VCaP (cell line): ENCODE data around the gene GNAQ.

ENCODE experiments used
- H3K27ac ChIP-seq: fragments of 450-650 bp; 2 replicates; pipeline ENCODE4 v1.5.1; 2017
- TF ChIP-seq, protein P1 (sequence below): fragments of 450-650 bp; conservative IDR thresholded peaks from 2 replicates; pipeline ENCODE4 v1.5.1; 2017; ENCODE audit warnings: mild to moderate bottlenecking, moderate library complexity

GNAQ gene

DNA sequence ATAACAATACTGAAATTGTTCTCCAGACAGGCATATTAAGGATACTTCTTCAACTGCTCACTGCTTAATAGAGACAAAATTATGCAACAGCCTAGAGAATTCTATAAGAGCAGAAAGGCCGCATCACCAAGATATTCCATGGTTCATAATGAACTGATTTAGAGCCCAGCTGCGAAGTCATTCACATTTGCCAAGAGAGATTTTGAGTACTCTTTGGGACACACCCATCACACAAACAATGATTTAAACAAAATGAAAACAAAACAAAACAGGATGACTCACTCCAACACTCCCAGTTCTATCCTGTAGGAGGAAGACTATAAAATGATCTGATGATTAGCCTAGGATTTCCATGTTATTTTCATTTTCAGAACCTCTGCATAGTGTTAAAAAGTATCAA is 237.8 kb downstream of the GNAQ start:
- TF ChIP-seq, protein P1, sequence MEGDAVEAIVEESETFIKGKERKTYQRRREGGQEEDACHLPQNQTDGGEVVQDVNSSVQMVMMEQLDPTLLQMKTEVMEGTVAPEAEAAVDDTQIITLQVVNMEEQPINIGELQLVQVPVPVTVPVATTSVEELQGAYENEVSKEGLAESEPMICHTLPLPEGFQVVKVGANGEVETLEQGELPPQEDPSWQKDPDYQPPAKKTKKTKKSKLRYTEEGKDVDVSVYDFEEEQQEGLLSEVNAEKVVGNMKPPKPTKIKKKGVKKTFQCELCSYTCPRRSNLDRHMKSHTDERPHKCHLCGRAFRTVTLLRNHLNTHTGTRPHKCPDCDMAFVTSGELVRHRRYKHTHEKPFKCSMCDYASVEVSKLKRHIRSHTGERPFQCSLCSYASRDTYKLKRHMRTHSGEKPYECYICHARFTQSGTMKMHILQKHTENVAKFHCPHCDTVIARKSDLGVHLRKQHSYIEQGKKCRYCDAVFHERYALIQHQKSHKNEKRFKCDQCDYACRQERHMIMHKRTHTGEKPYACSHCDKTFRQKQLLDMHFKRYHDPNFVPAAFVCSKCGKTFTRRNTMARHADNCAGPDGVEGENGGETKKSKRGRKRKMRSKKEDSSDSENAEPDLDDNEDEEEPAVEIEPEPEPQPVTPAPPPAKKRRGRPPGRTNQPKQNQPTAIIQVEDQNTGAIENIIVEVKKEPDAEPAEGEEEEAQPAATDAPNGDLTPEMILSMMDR, result no peak
- H3K27ac ChIP-seq, result no peak overlapping the region

DNA sequence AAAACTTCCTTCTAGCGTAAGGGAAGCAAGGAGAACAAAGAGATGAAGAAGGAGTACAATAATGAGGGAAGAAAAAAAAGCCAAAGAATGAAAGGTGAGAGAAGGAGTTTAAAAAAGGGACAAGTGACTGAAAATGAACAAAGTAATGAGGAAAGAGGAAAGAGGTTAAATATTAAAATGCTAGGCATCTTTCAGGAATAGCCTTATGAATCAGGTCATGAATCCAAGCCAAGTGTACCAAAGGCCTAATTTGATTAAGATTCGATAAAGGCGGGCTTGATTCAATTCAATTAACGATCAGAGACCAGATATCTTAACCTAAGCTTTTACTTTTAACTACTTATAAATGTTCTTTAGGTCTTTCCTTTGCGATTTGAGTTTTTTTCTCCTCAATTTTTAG is 241.7 kb downstream of the GNAQ start:
- H3K27ac ChIP-seq, result no peak overlapping the region
- TF ChIP-seq, protein P1, result no peak

DNA sequence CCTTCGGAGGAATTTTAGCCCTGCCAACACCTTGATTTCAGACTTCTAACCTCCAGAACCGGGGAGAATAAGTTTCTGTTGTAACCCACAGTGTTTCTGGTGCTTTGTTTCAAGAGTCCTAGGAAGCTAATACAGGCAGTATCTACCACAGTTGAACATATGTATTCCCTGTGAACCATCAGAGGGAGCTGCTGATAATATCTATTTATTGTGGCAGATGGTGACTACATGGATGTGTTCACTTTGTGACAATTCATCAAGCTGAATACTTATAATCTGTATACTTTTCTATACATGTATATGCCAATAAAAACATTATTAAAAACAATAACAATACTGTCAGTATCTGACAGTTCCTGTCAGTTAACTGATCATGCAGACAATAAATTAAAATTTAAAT is 246.3 kb downstream of the GNAQ start:
- no peak overlapping the region for H3K27ac ChIP-seq
- TF ChIP-seq, protein P1, result no peak

DNA sequence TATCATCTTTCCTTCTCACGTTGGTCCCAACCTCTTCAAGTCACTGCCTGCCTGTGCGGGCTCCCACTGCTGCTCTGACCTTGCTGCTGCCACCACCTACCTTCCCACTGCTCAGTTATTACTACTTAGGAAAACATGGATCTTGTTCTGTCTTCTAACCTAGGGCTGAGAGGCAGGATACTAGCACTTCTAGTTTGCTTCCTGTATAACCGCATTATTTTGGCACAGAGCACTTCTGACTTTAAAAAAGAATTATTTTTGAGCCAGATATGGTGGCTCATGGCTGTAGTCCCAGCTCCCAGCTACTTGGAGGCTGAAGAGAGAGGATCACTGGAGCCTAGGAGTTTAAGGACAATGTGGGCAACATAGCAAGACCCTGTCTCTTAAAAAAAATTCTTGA is 248.1 kb downstream of the GNAQ start:
- TF ChIP-seq, protein P1, result no peak
- H3K27ac ChIP-seq, result no peak overlapping the region

DNA sequence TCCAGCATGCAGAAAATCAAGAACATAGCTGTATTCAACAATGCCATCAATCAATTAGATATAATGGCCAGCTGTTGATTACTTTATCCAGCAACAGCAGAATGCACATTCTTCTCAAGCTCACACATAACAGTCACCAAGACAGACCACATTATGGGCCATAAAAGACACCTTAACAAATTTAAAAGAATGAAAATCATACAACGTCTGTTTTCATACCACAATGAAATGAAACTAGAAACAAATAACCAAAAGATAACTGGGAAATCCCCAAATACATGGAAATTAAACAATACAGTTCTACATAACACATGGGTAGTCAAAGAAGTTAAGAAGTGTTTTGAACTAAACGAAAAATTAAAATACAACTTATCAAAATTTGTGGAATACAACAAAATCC is 252.6 kb downstream of the GNAQ start:
- no peak overlapping the region for H3K27ac ChIP-seq
- TF ChIP-seq, protein P1, result no peak

DNA sequence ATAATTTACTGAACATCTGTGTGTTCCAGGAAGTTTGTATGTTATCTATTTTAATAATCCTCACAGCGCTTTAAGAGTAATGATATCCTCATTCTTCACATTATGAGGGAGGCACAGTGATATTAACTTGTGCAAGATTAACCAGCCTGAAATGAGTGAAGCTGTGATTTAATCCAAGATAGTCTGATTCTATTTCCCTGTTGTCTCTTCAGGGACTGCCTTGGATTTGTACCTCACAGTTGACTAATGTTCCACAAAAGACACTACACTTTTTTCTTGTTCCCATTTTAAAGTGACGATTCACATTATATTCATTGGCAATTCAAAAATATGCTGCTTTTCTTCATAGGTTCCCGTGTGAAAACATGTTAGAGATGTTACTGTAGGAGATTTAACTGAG is 258.2 kb downstream of the GNAQ start:
- TF ChIP-seq, protein P1, result no peak
- no peak overlapping the region for H3K27ac ChIP-seq

DNA sequence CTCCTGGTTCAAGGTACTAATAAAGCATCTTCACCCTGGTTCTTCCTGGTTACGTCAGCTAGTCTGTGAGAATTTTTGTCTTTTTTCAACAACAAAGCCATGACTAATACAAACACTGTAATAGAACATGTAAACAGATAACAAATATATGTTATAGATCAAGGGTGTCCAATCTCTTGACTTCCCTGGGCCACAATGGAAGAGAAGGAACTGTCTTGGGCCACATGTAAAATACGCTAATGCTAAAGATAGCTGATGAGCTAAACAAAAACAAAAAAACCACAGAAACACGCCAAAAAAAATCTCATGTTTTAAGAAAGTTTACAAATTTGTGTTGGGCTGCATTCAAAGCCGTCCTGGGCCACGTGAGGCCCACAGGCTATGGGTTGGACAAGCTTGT is 259.0 kb downstream of the GNAQ start:
- TF ChIP-seq, protein P1, result no peak

DNA sequence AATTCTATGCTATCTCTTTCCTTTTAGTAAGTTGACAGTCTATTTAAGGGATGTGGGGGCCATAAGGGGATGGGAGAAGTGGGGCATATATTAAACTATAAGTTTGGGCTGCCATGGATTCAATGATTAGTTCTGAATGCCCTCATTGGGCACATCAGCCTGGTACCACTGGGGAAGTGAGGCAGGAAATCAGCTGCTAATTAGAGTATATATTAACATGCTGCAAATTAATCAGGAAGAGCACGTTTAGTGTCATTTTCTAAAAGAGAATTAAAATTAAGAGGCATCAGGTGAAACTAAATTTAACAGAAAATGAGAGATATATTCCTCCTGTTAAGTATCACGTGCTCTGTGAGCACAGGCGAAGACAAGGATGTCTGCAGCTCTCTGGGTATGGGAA is 260.4 kb downstream of the GNAQ start:
- TF ChIP-seq, protein P1, result no peak
- no peak overlapping the region for H3K27ac ChIP-seq

More for the DNA sequence above, 259.0 kb downstream of the GNAQ start:
- H3K27ac ChIP-seq, result no peak overlapping the region
